ENCODE data around the gene SPPL2B.

SPPL2B gene

DNA sequence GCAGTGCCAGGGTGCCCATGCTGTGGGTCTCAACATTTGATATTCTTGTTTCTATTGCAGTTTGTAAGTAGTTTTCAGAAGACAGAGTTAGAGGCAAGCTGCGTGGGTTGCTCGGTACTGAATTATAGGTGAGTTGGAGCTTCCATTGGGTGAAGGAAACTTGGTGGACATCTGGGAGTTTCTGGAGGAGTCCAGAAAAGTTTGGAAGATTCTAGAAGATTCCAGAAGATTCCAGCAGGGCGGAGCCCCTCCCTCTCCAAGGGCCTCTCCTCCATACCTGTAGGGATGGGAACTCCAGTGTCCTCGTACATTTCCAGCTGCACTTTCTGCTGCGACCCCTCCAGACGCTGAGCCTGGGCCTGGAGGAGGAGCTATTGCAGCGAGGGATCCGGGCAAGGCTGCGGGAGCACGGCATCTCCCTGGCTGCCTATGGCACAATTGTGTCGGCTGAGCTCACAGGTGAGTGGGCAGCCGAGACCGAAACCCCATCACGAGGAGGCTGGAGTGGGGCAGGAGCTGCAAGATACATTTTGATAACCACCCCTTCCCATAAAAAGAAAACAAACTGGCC is 70.3 kb downstream of the SPPL2B start:
- FAIRE-seq (no peak), DNase-seq (ENCODE audit: insufficient read length, low spot score) (no peak)
- TF ChIP-seq POLR2A (IDR thresholded peaks at IDR 0.05; ENCODE audit: low read depth, low read length) = no peak
- TF ChIP-seq TAF1 (IDR thresholded peaks at IDR 0.05; ENCODE audit: low read depth, low read length) = no peak
- no peak for TF ChIP-seq POLR2AphosphoS5 (IDR thresholded peaks at IDR 0.05; ENCODE audit: low read depth, low read length)
- TF ChIP-seq POU2F2 (IDR thresholded peaks at IDR 0.05; ENCODE audit: low read depth, low read length) = no peak
- TF ChIP-seq SPI1 (IDR thresholded peaks at IDR 0.05; ENCODE audit: low read depth, low read length) = no peak
- TF ChIP-seq PAX5 (IDR thresholded peaks at IDR 0.05; ENCODE audit: insufficient read depth, low read length, severe bottlenecking) = no peak

GRCh38 chr19:2399582-2399981 is 71.1 kb downstream of the SPPL2B start:
- no peak for DNase-seq (ENCODE audit: insufficient read length, low spot score)
- FAIRE-seq = no peak
- TF ChIP-seq PAX5 (IDR thresholded peaks at IDR 0.05; ENCODE audit: insufficient read depth, low read length, severe bottlenecking) (no peak), POLR2A (IDR thresholded peaks at IDR 0.05; ENCODE audit: low read depth, low read length) (no peak), POLR2AphosphoS5 (IDR thresholded peaks at IDR 0.05; ENCODE audit: low read depth, low read length) (no peak), POU2F2 (IDR thresholded peaks at IDR 0.05; ENCODE audit: low read depth, low read length) (no peak), TAF1 (IDR thresholded peaks at IDR 0.05; ENCODE audit: low read depth, low read length) (no peak), SPI1 (IDR thresholded peaks at IDR 0.05; ENCODE audit: low read depth, low read length) (no peak)

Data from GM12891 (cell line).